Ovary (tissue), 3 donors: ENCODE data around the gene GATM.

ENCODE experiments used
- CTCF ChIP-seq, 3 donors: fragments of 450-650 bp in 2 of 3; fragments of 200-600 bp in 1 of 3; IDR thresholded peaks; one replicate each; pipeline versions ENCODE4 v1.5.1 to v1.8.0; 2016 to 2022; ENCODE audit warnings: antibody characterized with exemption in 3 of 3, mild to moderate bottlenecking in 1 of 3
- EP300 ChIP-seq: sonication (generic); formaldehyde crosslinking; IDR thresholded peaks from one replicate; pipeline ENCODE4 v1.6.1; 2017; ENCODE audit warnings: antibody characterized with exemption
- POLR2A ChIP-seq: fragments of 450-650 bp; IDR thresholded peaks from one replicate; pipeline ENCODE4 v1.6.1; 2017; ENCODE audit warnings: antibody characterized with exemption, mild to moderate bottlenecking, moderate library complexity
- donor health status: DM: no; HTN: no; CAD: no.

GRCh38 chr15:45340429-45340828 is 37.9 kb downstream of the GATM start:
- no peak for TF ChIP-seq CTCF (IDR thresholded peaks at IDR 0.05)
- no peak for TF ChIP-seq POLR2A
- no peak for TF ChIP-seq EP300
